Uterus (tissue), 2 donors: ENCODE data around the gene SEMA3B.

Experiments used
- CTCF ChIP-seq, 4 experiments: fragments of 200-600 bp in 2 of 4; fragments of 450-650 bp in 2 of 4; sonication (generic) in 2 of 4; IDR thresholded peaks; one replicate each; pipeline ENCODE4 v1.5.1; 2016 to 2019; ENCODE audit warnings: antibody characterized with exemption in 4 of 4, mild to moderate bottlenecking in 2 of 4, moderate library complexity in 1 of 4
- POLR2A ChIP-seq, 2 donors: fragments of 450-650 bp; IDR thresholded peaks; one replicate each; pipeline ENCODE4 v1.6.1; 2016; ENCODE audit warnings: antibody characterized with exemption in 2 of 2, mild to moderate bottlenecking in 1 of 2, moderate library complexity in 1 of 2

GRCh38 chr3:50294089-50294488, 25.1 kb downstream of the SEMA3B start:
- TF ChIP-seq CTCF (IDR thresholded peaks at IDR 0.05), result no peak
- no peak for TF ChIP-seq POLR2A (IDR thresholded peaks at IDR 0.05)
